ENCODE results near the gene ZNF205.
"Not testable (repeated sequence)": the region's sequence is repeated elsewhere in the genome, so short reads cannot be mapped to it uniquely, and the experiment has no call there.

ZNF205 gene

DNA sequence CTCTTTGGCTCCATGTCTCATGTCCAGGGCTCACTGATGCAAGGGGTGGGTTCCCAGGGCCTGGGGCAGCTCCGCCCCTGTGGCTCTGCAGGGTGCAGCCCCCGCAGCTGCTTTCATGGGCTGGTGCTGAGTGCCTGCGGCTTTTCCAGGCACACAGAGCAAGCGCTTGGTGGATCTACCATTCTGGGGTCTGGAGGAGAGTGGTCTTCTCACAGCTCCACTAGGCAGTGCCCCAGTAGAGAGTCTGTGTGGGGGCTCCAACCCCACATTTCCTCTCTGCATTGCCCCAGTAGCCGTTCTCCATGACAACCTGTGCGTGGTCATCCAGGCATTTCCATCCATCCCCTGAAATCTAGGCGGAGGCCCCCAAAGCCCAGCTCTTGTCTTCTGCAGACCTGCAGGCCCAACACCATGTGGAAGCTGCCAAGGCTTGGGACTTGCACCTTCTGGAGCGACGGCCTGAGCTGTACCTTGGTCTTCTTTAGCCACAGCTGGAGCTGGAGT lies 41.7 kb upstream of the ZNF205 start:
- no peak overlapping the region for H3K4me3 ChIP-seq (replicated peaks; ENCODE audit: low read depth, low read length)
- TF ChIP-seq, protein P1, sequence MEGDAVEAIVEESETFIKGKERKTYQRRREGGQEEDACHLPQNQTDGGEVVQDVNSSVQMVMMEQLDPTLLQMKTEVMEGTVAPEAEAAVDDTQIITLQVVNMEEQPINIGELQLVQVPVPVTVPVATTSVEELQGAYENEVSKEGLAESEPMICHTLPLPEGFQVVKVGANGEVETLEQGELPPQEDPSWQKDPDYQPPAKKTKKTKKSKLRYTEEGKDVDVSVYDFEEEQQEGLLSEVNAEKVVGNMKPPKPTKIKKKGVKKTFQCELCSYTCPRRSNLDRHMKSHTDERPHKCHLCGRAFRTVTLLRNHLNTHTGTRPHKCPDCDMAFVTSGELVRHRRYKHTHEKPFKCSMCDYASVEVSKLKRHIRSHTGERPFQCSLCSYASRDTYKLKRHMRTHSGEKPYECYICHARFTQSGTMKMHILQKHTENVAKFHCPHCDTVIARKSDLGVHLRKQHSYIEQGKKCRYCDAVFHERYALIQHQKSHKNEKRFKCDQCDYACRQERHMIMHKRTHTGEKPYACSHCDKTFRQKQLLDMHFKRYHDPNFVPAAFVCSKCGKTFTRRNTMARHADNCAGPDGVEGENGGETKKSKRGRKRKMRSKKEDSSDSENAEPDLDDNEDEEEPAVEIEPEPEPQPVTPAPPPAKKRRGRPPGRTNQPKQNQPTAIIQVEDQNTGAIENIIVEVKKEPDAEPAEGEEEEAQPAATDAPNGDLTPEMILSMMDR (IDR thresholded peaks at IDR 0.05; ENCODE audit: low read depth, low read length, missing control alignments): no peak
- no peak for DNase-seq (ENCODE audit: extremely low read depth, low read depth)

DNA sequence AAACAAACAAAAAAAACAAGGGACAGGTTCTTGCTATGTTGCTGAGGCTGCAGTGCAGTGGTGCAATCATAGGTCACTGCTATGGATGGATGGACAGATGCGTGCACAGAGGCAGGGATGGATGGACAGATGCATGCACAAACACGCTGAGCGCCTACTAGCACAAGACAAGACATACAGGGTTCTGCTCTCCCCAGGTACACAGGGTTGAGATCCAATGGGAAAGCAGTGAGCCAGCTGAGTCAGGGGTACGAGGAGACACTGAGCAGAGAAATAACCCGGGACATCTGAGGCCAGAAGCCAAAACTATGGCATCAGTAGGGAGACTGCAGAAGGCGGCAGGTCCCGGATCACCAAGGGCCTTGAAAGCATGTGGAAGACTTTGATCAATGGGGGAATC lies 40.7 kb upstream of the ZNF205 start:
- TF ChIP-seq, protein P1 (IDR thresholded peaks at IDR 0.05; ENCODE audit: low read depth, low read length, missing control alignments): no peak
- no peak for DNase-seq (ENCODE audit: extremely low read depth, low read depth)
- H3K4me3 ChIP-seq (replicated peaks; ENCODE audit: low read depth, low read length): no peak overlapping the region

DNA sequence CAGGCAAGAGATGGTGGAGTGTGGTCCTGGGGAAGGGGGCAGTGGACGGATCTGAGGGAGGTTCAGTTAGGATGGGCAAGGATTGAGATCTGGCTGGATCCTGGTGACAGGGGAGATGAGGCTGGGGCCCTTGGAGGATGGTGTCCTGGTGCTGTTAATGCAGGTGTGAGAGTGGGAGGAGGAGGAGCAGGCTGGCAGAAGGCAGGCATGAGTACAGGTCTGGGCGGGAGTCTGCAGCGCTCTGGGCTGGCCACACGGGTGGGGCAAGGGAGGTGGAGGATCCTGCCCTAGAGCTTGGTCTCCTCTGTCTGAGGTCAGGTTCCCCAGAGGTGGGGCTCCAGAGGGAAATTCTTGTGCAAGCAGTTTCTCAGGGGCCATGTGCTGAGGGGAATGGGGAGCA lies 40.2 kb upstream of the ZNF205 start:
- not testable (repeated sequence) for H3K4me3 ChIP-seq (replicated peaks; ENCODE audit: low read depth, low read length); DNase-seq (ENCODE audit: extremely low read depth, low read depth)

DNA sequence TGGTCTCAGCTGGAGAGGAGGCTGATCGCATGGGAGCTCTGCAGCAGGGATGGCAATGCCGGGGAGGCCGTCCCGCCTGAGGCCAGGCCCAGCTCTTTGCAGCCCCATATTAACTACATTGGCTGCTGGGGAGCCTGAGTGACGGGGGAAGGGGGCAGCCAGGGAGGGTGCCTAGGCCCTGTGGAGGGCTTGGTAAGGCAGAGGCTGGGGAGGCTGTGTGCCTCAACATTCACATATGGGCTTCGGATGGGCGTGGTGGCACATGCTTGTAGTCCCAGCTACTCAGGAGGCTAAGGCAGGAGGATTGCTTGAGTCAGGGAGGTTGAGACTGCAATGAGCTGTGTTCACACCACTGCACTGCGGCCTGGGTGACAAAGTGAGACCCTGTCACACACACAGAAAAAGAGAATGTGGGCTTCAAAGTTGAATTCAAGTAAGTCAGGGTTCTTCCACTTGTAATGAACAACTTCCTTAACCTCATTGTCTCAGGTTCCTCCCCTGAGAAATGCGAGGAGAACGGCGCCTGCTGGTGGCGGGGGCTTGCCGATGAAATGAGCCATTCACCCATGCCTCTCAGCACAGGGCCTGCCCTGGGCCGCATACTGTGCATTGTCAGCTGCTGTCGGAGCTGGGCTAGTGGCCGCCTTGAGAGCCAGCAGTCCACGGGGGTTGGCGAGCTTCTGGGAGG lies 39.7 kb upstream of the ZNF205 start:
- not testable (repeated sequence) for DNase-seq (ENCODE audit: extremely low read depth, low read depth); H3K4me3 ChIP-seq (replicated peaks; ENCODE audit: low read depth, low read length)

DNA sequence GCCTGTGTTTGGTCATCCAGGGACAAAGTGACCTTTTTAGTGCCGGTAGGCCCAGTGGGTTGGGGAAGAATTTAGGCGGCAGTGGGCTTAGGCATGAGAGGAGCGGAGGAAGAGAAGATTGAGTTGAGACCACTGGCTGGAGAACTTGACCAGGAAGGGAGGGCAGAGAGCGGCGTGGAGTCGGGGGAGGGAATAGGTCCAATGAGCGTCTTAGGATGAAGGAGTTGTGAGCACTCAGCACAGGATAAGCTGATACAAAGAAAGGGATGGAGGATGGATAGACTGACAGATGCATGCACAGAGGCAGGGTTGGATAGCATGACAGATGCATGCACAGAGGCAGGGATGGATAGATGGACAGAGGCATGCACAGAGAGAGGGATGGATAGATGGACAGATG lies 38.9 kb upstream of the ZNF205 start:
- H3K4me3 ChIP-seq (replicated peaks; ENCODE audit: low read depth, low read length): no peak overlapping the region
- no peak for DNase-seq (ENCODE audit: extremely low read depth, low read depth)
- TF ChIP-seq, protein P1 (IDR thresholded peaks at IDR 0.05; ENCODE audit: low read depth, low read length, missing control alignments): no peak

DNA sequence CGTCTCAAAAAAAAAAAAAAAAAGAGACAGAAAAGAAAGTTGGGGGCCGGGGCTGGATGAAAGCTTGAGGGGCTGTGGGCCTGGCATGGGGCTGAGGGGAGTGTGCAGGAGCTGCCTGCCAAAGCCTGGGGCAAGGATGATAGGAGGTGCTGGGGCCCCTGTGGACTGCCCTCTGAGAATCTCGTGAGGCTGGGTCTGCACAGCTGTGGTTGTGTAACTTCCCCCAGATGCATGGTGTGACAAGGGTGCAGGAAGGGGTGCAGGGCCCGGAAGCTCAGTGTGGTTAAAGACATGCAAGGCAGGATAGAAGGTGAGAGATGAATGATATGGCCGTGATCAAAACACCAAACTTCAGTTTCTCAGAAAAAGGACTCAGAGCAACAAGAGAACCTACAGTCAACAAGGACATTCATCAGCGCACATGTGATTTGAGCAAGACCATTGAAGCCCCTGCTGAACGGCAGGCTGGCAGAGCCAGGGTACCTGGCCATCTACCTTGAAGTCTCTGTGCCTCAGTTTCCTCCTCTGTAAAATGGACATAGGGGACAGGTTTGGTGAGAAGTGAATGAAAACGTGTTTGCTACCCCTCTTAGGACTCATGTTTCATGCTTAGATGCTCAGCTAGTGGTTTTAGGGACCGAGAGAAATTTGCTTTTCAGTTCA lies 37.4 kb upstream of the ZNF205 start:
- H3K4me3 ChIP-seq (replicated peaks; ENCODE audit: low read depth, low read length): no peak overlapping the region
- DNase-seq (ENCODE audit: extremely low read depth, low read depth): no peak
- TF ChIP-seq, protein P1 (IDR thresholded peaks at IDR 0.05; ENCODE audit: low read depth, low read length, missing control alignments): no peak

DNA sequence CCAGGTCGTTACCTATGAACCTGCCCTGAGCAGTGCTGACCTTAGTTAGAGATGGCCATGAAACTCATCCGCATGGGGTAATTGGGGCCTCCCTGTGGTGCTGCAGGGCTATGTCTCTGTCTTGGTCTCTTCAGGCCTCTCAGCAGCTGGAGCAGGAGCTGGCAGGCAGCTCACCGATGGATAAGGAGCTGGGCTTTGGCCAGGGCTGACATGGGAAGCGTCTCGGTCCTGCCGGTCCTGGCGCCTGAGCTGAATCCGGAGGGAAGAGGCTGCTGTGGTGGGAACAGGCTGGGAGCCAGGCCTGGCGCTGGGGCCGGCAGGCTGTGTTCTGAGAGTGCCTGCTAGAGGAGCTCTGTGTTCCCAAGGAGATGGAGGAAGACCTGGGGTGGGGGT lies 36.9 kb upstream of the ZNF205 start:
- no peak overlapping the region for H3K4me3 ChIP-seq (replicated peaks; ENCODE audit: low read depth, low read length)
- TF ChIP-seq, protein P1 (IDR thresholded peaks at IDR 0.05; ENCODE audit: low read depth, low read length, missing control alignments): no peak
- no peak for DNase-seq (ENCODE audit: extremely low read depth, low read depth)

DNA sequence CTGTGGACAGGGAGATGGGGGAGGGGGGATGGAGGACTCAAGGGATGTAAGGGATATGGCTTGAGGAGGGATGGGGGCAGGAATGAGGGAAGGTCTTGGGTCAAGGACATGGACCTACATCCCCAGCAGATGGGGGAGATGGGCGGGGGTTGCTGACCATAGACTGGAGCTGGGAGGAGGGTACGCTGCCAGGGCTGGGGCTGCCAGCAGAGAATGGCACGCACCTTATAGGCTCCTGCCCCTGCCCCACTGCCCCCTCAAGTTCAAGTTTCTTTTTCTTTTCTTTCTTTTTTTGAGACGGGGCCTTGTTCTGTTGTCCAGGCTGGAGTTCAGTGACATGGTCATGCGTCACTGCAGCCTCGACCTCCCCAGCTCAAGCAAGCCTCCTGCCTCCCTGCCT lies 36.4 kb upstream of the ZNF205 start:
- DNase-seq (ENCODE audit: extremely low read depth, low read depth); H3K4me3 ChIP-seq (replicated peaks; ENCODE audit: low read depth, low read length): not testable (repeated sequence)

Measured in HFF-Myc (cell line).